DOHH2 (cell line): ENCODE measurements around the gene GHRH.

Source experiments
- H3F3A ChIP-seq: fragments of 200-600 bp; sonication (generic), shearing (Covaris generic); 2 replicates; pipeline ENCODE4 v1.6.0; 2016; ENCODE audit warnings: antibody characterized with exemption, mild to moderate bottlenecking; ENCODE audit not compliant: control insufficient read depth, insufficient read depth
- H3K27ac ChIP-seq: fragments of 200-600 bp; sonication (generic); 2 replicates; pipeline ENCODE4 v1.5.1; 2014; ENCODE audit warnings: low read depth, mild to moderate bottlenecking, low read length, moderate library complexity
- H3K27me3 ChIP-seq: fragments of 200-600 bp; sonication (generic); 2 replicates; pipeline ENCODE4 v1.6.1; 2014; ENCODE audit warnings: mild to moderate bottlenecking, low read length, mixed read lengths; ENCODE audit not compliant: control insufficient read depth
- H3K36me3 ChIP-seq: fragments of 200-600 bp; sonication (generic); 2 replicates; pipeline ENCODE4 v1.6.1; 2014; ENCODE audit warnings: mild to moderate bottlenecking, low read length, moderate library complexity, mixed read lengths; ENCODE audit not compliant: control insufficient read depth
- H3K4me1 ChIP-seq: fragments of 200-600 bp; sonication (generic); 2 replicates; pipeline ENCODE4 v1.6.1; 2014; ENCODE audit warnings: mild to moderate bottlenecking, low read length, mixed read lengths; ENCODE audit not compliant: control insufficient read depth
- H3K4me2 ChIP-seq: fragments of 200-600 bp; sonication (generic); 2 replicates; pipeline ENCODE4 v1.6.0; 2014; ENCODE audit warnings: mild to moderate bottlenecking, low read length, moderate library complexity
- H3K4me3 ChIP-seq: fragments of 200-600 bp; sonication (generic); 2 replicates; pipeline ENCODE4 v1.5.1; 2014; ENCODE audit warnings: mild to moderate bottlenecking, low read length, mixed read lengths
- H3K79me2 ChIP-seq: fragments of 200-600 bp; sonication (generic); 2 replicates; pipeline ENCODE4 v1.6.1; 2014; ENCODE audit warnings: mild to moderate bottlenecking, low read length, mixed read lengths; ENCODE audit not compliant: control insufficient read depth
- H3K9me2 ChIP-seq: fragments of 200-600 bp; sonication (generic); replicated peaks from 2 replicates; pipeline ENCODE4 v1.6.1; 2014; ENCODE audit warnings: mild to moderate bottlenecking, low read length, mixed read lengths; ENCODE audit not compliant: control insufficient read depth
- H3K9me3 ChIP-seq: fragments of 200-600 bp; sonication (generic); 2 replicates; pipeline ENCODE4 v1.6.1; 2014; ENCODE audit warnings: antibody characterized with exemption, low read length, mixed read lengths; ENCODE audit not compliant: control insufficient read depth, insufficient read depth
- H4K20me1 ChIP-seq: fragments of 200-600 bp; sonication (generic); 2 replicates; pipeline ENCODE4 v1.6.0; 2014; ENCODE audit warnings: low read depth, mild to moderate bottlenecking, antibody characterized with exemption, low read length, moderate library complexity; ENCODE audit not compliant: control insufficient read depth, insufficient read depth
- CTCF ChIP-seq: fragments of 200-600 bp; sonication (generic); IDR thresholded peaks from one replicate; pipeline ENCODE4 v1.5.1; 2014; ENCODE audit warnings: antibody characterized with exemption, mild to moderate bottlenecking, low read depth, low read length; ENCODE audit not compliant: poor library complexity, severe bottlenecking
- EZH2phosphoT487 ChIP-seq: fragments of 200-600 bp; sonication (generic); IDR thresholded peaks from 2 replicates; pipeline ENCODE4 v1.6.1; 2017; ENCODE audit warnings: borderline replicate concordance, mild to moderate bottlenecking, antibody characterized with exemption, low read length, moderate library complexity, mixed read lengths

The GHRH gene

GRCh38 chr20:37240337-37241067 lies 21.1 kb downstream of the GHRH start:
- H3K36me3 ChIP-seq: peaks cover 83% of the 10 kb centered on the region
- H3K9me3 ChIP-seq: no peaks in the 10 kb centered on the region
- no peaks in the 10 kb centered on the region for H3K4me1 ChIP-seq

GRCh38 chr20:37238935-37239451 lies 22.6 kb downstream of the GHRH start:
- Histone ChIP-seq H3K9me2 (no peaks in the 10 kb centered on the region), H3K79me2 (no peaks in the 10 kb centered on the region), H3K36me3 (peaks cover 97% of the 10 kb centered on the region), H3K4me3 (no peak overlapping the region), H3K27me3 (no peaks in the 10 kb centered on the region), H3K4me2 (no peak overlapping the region), H3K4me1 (no peaks in the 10 kb centered on the region), H4K20me1 (no peaks in the 10 kb centered on the region), H3K27ac (no peak overlapping the region), H3K9me3 (no peaks in the 10 kb centered on the region), H3F3A (no peaks in the 10 kb centered on the region)
- TF ChIP-seq CTCF (no peak), EZH2phosphoT487 (no peak)

More at GRCh38 chr20:37240337-37241067, 21.1 kb downstream of the GHRH start:
- no peak overlapping the region for H3K4me3 ChIP-seq
- no peaks in the 10 kb centered on the region for H3F3A ChIP-seq
- H3K9me2 ChIP-seq: no peaks in the 10 kb centered on the region
- no peak overlapping the region for H3K4me2 ChIP-seq
- no peak overlapping the region for H3K27ac ChIP-seq
- H3K79me2 ChIP-seq: no peaks in the 10 kb centered on the region
- no peaks in the 10 kb centered on the region for H3K27me3 ChIP-seq
- TF ChIP-seq CTCF (no peak), EZH2phosphoT487 (no peak)
- H4K20me1 ChIP-seq: 0 out of 2 replicates have a peak, but pooled peaks cover 4% of the 10 kb centered on the region

DNA sequence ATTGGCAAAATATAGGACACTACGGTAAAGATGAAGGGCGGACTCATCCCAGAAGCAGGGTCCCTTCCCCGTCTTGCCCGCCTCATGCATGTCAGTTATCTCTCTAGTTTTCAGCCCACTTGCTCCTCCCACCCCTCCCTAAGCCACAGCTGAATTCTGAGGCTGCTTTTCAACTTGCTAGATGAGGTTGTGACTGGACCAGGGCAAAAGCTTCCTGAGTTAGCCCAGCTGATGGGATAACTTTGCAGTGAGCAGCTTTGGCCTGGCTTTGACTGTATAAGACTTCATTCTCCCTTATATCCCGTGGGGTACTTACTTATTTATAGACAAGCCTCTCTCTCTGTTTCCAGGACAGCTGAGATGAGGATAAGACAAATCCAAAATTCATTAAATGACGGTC lies 23.2 kb downstream of the GHRH start:
- Histone ChIP-seq H3K9me3 (no peaks in the 10 kb centered on the region), H3K4me3 (no peak overlapping the region), H3K27ac (no peak overlapping the region), H3F3A (no peaks in the 10 kb centered on the region), H3K9me2 (no peaks in the 10 kb centered on the region), H3K27me3 (no peaks in the 10 kb centered on the region), H4K20me1 (no peaks in the 10 kb centered on the region), H3K36me3 (peaks cover 98% of the 10 kb centered on the region), H3K4me2 (no peak overlapping the region), H3K4me1 (no peaks in the 10 kb centered on the region), H3K79me2 (no peaks in the 10 kb centered on the region)
- TF ChIP-seq EZH2phosphoT487 (no peak), CTCF (no peak)
